Measurements from ENCODE around the gene CMSS1. TPM values are rescaled to one million over a fixed set of nuclear protein-coding genes. Genes with fewer than 3 reads are reported as not detected.

CMSS1 gene
- total RNA-seq, 8 experiments from 2014 or later: 28.2 to 57.2 (median 41.5) TPM

- in situ Hi-C loops (cut with MboI; ENCODE audit: low pct_unique_long_range_greater_than_20kb in 2 of 9, low sequenced_read_pairs in 9 of 9, unreplicated experiment in 9 of 9): no loop called here
- 68 to 100% (median 93%) methylated on average over 1 to 4 of the region's 4 CpGs for WGBS, 10 experiments
- Histone ChIP-seq H3K4me1 (replicated peaks in 1 of 2) (peaks cover 8 to 10% of the 10 kb centered on the region in 2 donors), H3K27ac (no peak overlapping the region), H3K4me3 (no peak overlapping the region)
- no peak for ATAC-seq (replicated peaks in 6 of 8)
Observed at GRCh38 chr3:100117093-100117492, 299.4 kb downstream of the CMSS1 start.

DNA sequence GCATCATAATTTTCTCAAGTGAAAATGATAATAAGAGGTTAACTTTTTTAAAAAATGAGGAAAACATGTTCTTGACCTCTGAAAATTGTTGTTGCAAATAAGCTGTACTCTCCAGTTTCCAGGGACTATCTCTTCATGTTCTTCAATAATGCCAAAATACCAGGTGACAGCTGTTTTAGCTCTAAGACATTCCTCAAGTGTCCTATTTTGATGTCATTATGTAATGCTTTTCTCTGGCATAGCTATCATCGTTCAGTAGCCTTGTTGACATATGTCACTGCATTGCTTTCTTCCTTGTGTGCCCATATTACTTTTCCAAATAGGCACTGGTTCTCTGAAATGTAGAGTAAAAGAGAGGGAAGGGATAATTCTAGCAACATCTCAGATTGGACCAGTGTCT lies 302.4 kb downstream of the CMSS1 start:
- Histone ChIP-seq H3K27ac (no peak overlapping the region), H3K4me3 (no peak overlapping the region), H3K4me1 (replicated peaks in 1 of 2) (peaks cover 10 to 14% of the 10 kb centered on the region in 2 donors)
- in situ Hi-C loops (cut with MboI; ENCODE audit: low pct_unique_long_range_greater_than_20kb in 2 of 9, low sequenced_read_pairs in 9 of 9, unreplicated experiment in 9 of 9): no loop called here
- ATAC-seq (replicated peaks in 6 of 8): no peak
- WGBS, 10 experiments: 0 to 100% (median 80%) methylated on average over 1 of the region's 1 CpG; no CpG with 5 or more reads in 1 of the 10 experiments

DNA sequence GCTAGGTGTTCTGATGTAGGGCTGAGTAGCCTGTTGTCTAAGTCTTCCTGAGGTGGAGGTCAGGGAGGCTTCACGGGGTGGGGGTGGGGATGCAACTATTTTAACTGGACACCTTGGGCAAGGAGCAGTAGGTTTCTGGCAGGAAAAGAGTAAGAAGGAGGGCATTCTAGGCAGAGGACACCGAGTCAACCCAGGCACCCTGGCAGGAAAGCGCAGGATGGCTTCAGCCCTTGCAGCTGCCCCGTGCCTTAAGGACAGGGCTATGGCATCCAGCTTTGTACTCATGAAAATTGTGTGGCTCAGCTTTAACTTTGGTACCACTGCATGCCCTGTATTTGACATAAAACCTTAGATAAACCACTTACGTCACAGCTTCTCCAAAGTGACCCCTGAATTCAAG lies 303.0 kb downstream of the CMSS1 start:
- ATAC-seq (replicated peaks in 6 of 8): no peak
- Histone ChIP-seq H3K4me3 (no peak overlapping the region), H3K27ac (no peak overlapping the region), H3K4me1 (replicated peaks in 1 of 2) (peaks cover 12 to 15% of the 10 kb centered on the region in 2 donors)
- in situ Hi-C loops (cut with MboI; ENCODE audit: low pct_unique_long_range_greater_than_20kb in 2 of 9, low sequenced_read_pairs in 9 of 9, unreplicated experiment in 9 of 9): no loop called here
- 90 to 100% (median 100%) methylated on average over 1 to 3 of the region's 5 CpGs; no CpG with 5 or more reads in 4 of the 10 experiments for WGBS, 10 experiments

GRCh38 chr3:100122321-100122720 lies 304.7 kb downstream of the CMSS1 start:
- H3K27ac ChIP-seq: no peak overlapping the region
- ATAC-seq (replicated peaks in 6 of 8): no peak
- H3K4me3 ChIP-seq: no peak overlapping the region
- 38 to 95% (median 81%) methylated on average over 1 to 2 of the region's 2 CpGs; no CpG with 5 or more reads in 3 of the 10 experiments for WGBS, 10 experiments
- peaks cover 12 to 15% of the 10 kb centered on the region in 2 donors for H3K4me1 ChIP-seq (replicated peaks in 1 of 2)
- in situ Hi-C loops (cut with MboI; ENCODE audit: low pct_unique_long_range_greater_than_20kb in 2 of 9, low sequenced_read_pairs in 9 of 9, unreplicated experiment in 9 of 9): no loop called here

GRCh38 chr3:100123112-100123511 lies 305.4 kb downstream of the CMSS1 start:
- no peak for ATAC-seq (replicated peaks in 6 of 8)
- in situ Hi-C loops (cut with MboI; ENCODE audit: low pct_unique_long_range_greater_than_20kb in 2 of 9, low sequenced_read_pairs in 9 of 9, unreplicated experiment in 9 of 9): no loop called here

DNA sequence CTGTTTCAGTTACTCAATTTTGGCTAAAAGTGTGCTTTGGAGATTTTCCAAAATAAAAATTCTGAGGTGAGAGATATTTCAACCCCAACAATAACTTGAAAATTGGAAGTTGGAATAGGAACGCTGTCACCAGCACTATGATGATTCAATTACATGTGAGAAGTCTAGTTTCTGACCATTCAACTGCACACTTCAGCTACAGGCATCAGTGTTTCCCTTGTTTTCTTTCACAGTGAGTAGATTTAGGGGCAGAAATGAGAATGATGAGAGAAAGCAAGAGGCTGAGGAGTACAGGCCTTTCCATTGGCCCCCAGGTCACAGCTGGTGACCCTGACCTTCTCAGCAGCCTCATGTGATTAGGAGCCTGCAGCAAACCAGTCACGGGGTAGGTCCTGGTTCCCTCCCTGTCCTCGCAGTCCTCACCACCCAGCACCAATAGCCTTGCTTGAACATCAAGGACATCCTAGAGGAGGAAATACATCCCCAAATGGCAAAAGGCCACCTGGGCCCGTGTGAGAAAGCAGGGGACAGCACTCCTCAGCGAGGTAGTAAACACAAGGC lies 306.6 kb downstream of the CMSS1 start:
- peak overlapping the region in 1 of 2 donors; percentile 12 for H3K27ac ChIP-seq
- no peak overlapping the region for H3K4me3 ChIP-seq
- 60 to 100% (median 100%) methylated on average over 1 to 3 of the region's 5 CpGs; no CpG with 5 or more reads in 1 of the 10 experiments for WGBS, 10 experiments
- peak in 4 of 8 experiments; percentile 12 to 41 (median 14) for ATAC-seq (replicated peaks in 6 of 8)
- peaks cover 12 to 15% of the 10 kb centered on the region in 2 donors for H3K4me1 ChIP-seq (replicated peaks in 1 of 2)
- in situ Hi-C loops (cut with MboI; ENCODE audit: low pct_unique_long_range_greater_than_20kb in 2 of 9, low sequenced_read_pairs in 9 of 9, unreplicated experiment in 9 of 9): no loop called here

More at GRCh38 chr3:100123112-100123511, 305.4 kb downstream of the CMSS1 start:
- H3K27ac ChIP-seq: no peak overlapping the region
- peaks cover 12 to 15% of the 10 kb centered on the region in 2 donors for H3K4me1 ChIP-seq (replicated peaks in 1 of 2)
- H3K4me3 ChIP-seq: no peak overlapping the region
- 62 to 100% (median 87%) methylated on average over 1 to 4 of the region's 4 CpGs; no CpG with 5 or more reads in 1 of the 10 experiments for WGBS, 10 experiments

- Histone ChIP-seq H3K4me1 (replicated peaks in 1 of 2) (peaks cover 12 to 13% of the 10 kb centered on the region in 2 donors), H3K4me3 (no peak overlapping the region), H3K27ac (peak overlapping the region in 1 of 2 donors; percentile 12)
- peak in 5 of 8 experiments; percentile 24 to 62 (median 30) for ATAC-seq (replicated peaks in 6 of 8)
- in situ Hi-C loops (cut with MboI; ENCODE audit: low pct_unique_long_range_greater_than_20kb in 2 of 9, low sequenced_read_pairs in 9 of 9, unreplicated experiment in 9 of 9): no loop called here
- 52 to 96% (median 79%) methylated on average over 2 to 5 of the region's 5 CpGs; no CpG with 5 or more reads in 2 of the 10 experiments for WGBS, 10 experiments
Observed at GRCh38 chr3:100125161-100125938, 307.7 kb downstream of the CMSS1 start.

DNA sequence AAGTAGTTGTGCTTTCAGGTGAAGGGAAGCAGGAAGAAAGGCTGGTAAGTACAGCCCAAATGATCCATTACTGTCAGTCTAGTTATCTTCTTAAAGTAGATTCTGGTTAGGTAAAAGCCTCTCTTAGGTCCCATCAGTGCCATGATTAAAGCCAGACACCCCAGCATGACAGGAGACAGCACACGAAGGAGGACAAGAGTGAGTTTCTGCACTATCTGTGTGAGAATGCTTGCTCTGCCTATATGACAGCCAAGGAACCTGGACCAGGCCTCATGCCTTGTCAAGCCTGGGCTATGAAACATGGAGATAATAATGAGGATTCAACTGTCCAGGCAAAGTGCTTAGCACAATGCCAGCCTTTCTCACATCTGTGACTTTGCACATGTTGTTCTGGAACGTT lies 310.1 kb downstream of the CMSS1 start:
- in situ Hi-C loops (cut with MboI; ENCODE audit: low pct_unique_long_range_greater_than_20kb in 2 of 9, low sequenced_read_pairs in 9 of 9, unreplicated experiment in 9 of 9): no loop called here
- 0 to 100% (median 90%) methylated on average over 1 to 2 of the region's 2 CpGs; no CpG with 5 or more reads in 3 of the 10 experiments for WGBS, 10 experiments
- peaks cover 12 to 13% of the 10 kb centered on the region in 2 donors for H3K4me1 ChIP-seq (replicated peaks in 1 of 2)
- no peak overlapping the region for H3K4me3 ChIP-seq
- ATAC-seq (replicated peaks in 6 of 8): no peak
- H3K27ac ChIP-seq: no peak overlapping the region

DNA sequence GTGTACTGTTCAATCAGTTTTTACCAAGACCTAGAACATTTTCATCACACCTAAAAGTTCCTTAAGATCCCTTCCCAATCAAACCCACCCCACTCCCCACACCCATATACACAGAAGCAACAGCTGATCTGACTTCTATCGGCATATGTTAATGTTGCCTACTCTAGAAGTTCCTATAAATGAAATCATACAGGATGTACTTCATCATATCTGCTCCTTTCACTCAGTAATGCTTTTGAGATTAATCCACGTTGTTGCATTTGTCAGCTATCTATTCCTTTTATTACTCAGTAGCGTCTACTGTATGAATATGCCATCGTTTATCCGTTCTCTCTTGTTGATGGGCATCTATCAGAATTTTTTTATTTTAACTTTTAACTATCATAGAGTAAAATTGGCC lies 310.9 kb downstream of the CMSS1 start:
- in situ Hi-C loops (cut with MboI; ENCODE audit: low pct_unique_long_range_greater_than_20kb in 2 of 9, low sequenced_read_pairs in 9 of 9, unreplicated experiment in 9 of 9): no loop called here
- no peak for ATAC-seq (replicated peaks in 6 of 8)
- H3K4me1 ChIP-seq (replicated peaks in 1 of 2): peaks cover 10 to 12% of the 10 kb centered on the region in 2 donors
- H3K4me3 ChIP-seq: no peak overlapping the region
- H3K27ac ChIP-seq: no peak overlapping the region
- WGBS, 10 experiments: 73 to 100% (median 94%) methylated on average over 1 to 5 of the region's 5 CpGs; no CpG with 5 or more reads in 1 of the 10 experiments

DNA sequence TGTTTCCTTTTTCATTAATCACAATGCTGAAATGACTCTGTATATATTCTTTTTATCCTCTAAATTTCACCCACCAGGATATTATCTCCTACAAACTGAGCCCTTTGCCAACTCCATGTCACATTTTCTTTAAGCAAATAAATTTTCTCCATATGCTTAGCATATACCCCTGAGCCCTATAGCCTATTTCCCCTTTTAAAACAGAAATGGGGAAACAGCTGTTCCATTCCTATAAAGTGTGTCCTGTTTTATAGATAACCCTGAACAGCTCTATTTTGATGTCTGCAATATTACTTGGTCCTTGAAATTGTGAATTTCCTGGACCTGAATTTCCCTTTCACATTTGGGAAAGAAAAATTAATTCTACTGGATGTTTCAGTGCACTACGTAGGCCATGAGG lies 312.3 kb downstream of the CMSS1 start:
- in situ Hi-C loops (cut with MboI; ENCODE audit: low pct_unique_long_range_greater_than_20kb in 2 of 9, low sequenced_read_pairs in 9 of 9, unreplicated experiment in 9 of 9): no loop called here
- Histone ChIP-seq H3K4me3 (no peak overlapping the region), H3K27ac (no peak overlapping the region), H3K4me1 (replicated peaks in 1 of 2) (peaks cover 3 to 5% of the 10 kb centered on the region in 2 donors)
- WGBS, 10 experiments: 80 to 100% (median 100%) methylated on average over 1 of the region's 1 CpG; no CpG with 5 or more reads in 5 of the 10 experiments
- no peak for ATAC-seq (replicated peaks in 6 of 8)

DNA sequence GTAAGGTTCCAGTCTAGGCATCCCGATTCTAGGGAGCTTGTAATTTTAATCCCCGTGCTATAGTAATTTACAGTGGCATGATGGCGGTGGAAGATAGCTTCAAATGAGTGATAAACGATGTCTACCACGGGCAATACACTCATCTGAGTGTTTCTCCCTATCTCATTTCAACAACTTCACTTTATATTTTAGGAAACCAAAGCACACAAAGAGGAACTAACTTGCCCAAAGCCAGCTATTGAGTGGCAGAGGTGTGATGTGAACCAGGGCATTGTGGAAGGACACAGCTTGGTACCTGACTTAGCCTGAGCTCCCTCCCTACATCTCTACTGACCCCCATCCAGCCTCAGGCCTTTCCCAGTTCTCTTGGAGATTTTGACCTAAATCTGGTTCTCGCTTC lies 313.6 kb downstream of the CMSS1 start:
- in situ Hi-C loops (cut with MboI; ENCODE audit: low pct_unique_long_range_greater_than_20kb in 2 of 9, low sequenced_read_pairs in 9 of 9, unreplicated experiment in 9 of 9): no loop called here
- WGBS, 10 experiments: 79 to 100% (median 96%) methylated on average over 1 to 6 of the region's 6 CpGs; no CpG with 5 or more reads in 1 of the 10 experiments
- Histone ChIP-seq H3K4me3 (no peak overlapping the region), H3K27ac (no peak overlapping the region), H3K4me1 (replicated peaks in 1 of 2) (no peaks in the 10 kb centered on the region)
- ATAC-seq (replicated peaks in 6 of 8): no peak

DNA sequence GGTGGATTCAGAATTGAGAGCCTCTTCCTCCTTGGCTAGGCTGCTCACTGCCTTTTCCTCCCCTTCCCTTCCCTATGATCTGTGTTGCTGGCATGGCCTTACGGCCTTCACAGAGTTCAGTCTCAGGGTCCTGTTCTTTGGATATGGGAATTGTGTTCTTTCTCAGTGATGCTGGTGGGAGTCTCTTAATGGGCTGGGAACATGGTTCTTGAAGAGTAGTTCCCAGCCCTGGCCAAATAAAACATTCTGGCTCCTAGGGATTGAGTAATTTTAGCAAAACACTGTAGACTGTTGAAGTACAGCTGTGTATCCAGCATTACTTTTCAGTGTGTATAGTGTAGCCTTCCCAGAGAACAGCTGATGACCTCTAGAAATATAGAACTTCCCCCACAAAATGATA lies 319.3 kb downstream of the CMSS1 start:
- no peak for ATAC-seq (replicated peaks in 6 of 8)
- Histone ChIP-seq H3K27ac (no peak overlapping the region), H3K4me1 (replicated peaks in 1 of 2) (no peaks in the 10 kb centered on the region), H3K4me3 (no peak overlapping the region)
- in situ Hi-C loops (cut with MboI; ENCODE audit: low pct_unique_long_range_greater_than_20kb in 2 of 9, low sequenced_read_pairs in 9 of 9, unreplicated experiment in 9 of 9): no loop called here
- 100% methylated on average over 1 of the region's 1 CpG; no CpG with 5 or more reads in 6 of the 10 experiments for WGBS, 10 experiments

GRCh38 chr3:100140976-100141375 lies 323.3 kb downstream of the CMSS1 start:
- Histone ChIP-seq H3K4me3 (no peak overlapping the region), H3K4me1 (replicated peaks in 1 of 2) (no peaks in the 10 kb centered on the region), H3K27ac (no peak overlapping the region)
- 80 to 100% (median 100%) methylated on average over 1 of the region's 1 CpG; no CpG with 5 or more reads in 1 of the 10 experiments for WGBS, 10 experiments
- ATAC-seq (replicated peaks in 6 of 8): no peak
- in situ Hi-C loops (cut with MboI; ENCODE audit: low pct_unique_long_range_greater_than_20kb in 2 of 9, low sequenced_read_pairs in 9 of 9, unreplicated experiment in 9 of 9): no loop called here

All from motor neuron (in vitro differentiated cells).